Posterior vena cava (tissue), 2 donors: ENCODE measurements around the gene ELP5. TPM values are rescaled to one million over a fixed set of nuclear protein-coding genes. Genes with fewer than 3 reads are reported as not detected.

Experiments
- DNase-seq: peaks from one replicate; pipeline ENCODE4 v3.0.0-alpha.2; 2020; ENCODE audit warnings: low spot score
- intact Hi-C, 2 donors: fragments of 100-400 bp; cut with DNase I; formaldehyde crosslinking; loops; one replicate each; pipeline versions ENCODE4 v1.14.1 to v1.14.2; 2022 to 2023
- total RNA-seq, 2 donors: library from RNA; stranded (reverse); fragmentation: NEBNext Ultra II Directional; extraction: Animal tissue kit (Norgen Biotek cat#: 25700); gene quantifications; one replicate each; pipeline ENCODE4 v1.2.1, GENCODE V29; 2021
- donor health status: DM: yes; HTN: yes; CAD: no.
- donor health status: DM: yes; HTN: yes; CAD: no.

The ELP5 gene
- total RNA-seq, 2 donors from 2014 or later, result 36.5 to 40.0 TPM

DNA sequence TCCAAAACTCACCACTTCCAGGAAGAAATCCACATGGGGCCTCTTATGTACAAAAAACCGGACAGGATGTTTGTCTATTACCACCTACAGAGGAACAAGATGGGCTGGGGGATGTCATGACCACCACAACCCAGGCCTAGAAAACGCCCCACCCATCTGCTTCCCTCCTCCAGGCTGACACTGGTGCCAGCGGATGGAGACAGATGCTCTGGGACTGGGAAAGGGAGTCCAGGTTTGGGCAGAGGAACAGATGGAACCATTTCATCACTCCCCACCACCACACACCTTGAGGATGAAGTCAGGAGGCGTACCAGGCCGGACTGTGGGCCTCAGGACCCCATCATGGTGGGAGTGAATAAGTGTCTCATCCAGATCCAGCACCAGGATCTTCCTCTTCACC is 5.2 kb upstream of the ELP5 start:
- intact Hi-C loops, result no loop called here
- no peak for DNase-seq

DNA sequence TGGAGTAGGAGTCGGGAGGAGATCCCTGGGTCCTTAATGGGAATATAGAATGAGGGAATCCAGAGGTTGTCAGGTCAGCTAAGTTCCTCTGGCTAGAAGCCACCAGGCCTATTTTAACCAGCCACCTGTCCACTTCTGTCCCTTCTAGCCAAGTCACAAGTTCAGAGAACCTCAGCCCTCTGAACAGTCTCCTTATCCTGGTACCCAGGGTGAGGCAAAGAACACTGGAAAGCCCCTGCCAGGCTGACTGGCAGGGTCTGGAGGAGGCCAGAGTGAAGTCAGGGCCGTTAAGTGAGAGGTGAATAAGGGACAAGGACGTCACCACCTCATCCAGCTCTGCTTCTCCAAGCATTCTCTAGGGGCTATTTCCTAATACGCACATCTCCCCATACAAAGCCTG is 3.2 kb upstream of the ELP5 start:
- DNase-seq, result no peak
- intact Hi-C loops, result no loop called here

DNA sequence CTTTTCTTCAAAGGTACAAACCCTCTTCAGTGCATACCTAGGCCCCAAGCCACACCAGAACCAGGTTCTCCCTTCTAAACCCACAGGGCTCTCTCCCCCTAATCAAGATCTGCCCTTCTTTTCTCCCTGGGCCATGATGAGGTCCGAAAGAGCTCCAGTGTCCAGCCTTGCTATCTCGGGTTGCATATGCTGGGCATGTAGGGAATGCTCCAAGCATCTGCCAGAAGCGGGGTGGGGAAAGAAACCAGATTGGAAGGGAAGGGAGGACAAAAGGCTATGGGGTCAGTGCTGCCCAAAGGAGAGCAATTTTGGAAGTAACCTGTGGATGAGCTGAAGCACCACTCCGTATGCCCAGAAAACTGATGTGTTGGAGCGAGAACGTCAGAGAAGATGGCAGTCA is 2.8 kb upstream of the ELP5 start:
- DNase-seq, result no peak
- intact Hi-C loops, result no loop called here

DNA sequence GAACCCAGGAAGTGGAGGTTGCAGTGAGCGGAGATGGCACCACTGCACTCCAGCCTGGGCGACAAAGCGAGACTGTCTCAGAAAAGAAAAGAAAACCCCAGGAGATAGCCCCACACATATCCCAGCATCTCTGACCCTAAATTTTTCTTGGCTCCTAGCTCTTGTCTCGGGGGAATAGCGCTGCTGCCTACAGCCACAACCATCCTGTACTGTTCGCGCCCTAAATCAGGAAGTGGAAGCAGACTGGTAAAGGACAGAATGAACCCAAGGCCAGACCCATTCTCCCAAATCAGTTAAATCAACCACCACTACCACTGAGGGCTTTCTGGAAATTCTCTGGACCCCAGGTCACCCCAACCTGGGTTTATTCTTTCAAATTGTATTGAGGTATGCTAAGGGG is 2.2 kb upstream of the ELP5 start:
- no peak for DNase-seq
- intact Hi-C loops, result loop anchor here in 1 of 2 donors (5.0 kb wide), 1 partner anchor 97 kb away; no protein-coding TSS in a partner anchor

DNA sequence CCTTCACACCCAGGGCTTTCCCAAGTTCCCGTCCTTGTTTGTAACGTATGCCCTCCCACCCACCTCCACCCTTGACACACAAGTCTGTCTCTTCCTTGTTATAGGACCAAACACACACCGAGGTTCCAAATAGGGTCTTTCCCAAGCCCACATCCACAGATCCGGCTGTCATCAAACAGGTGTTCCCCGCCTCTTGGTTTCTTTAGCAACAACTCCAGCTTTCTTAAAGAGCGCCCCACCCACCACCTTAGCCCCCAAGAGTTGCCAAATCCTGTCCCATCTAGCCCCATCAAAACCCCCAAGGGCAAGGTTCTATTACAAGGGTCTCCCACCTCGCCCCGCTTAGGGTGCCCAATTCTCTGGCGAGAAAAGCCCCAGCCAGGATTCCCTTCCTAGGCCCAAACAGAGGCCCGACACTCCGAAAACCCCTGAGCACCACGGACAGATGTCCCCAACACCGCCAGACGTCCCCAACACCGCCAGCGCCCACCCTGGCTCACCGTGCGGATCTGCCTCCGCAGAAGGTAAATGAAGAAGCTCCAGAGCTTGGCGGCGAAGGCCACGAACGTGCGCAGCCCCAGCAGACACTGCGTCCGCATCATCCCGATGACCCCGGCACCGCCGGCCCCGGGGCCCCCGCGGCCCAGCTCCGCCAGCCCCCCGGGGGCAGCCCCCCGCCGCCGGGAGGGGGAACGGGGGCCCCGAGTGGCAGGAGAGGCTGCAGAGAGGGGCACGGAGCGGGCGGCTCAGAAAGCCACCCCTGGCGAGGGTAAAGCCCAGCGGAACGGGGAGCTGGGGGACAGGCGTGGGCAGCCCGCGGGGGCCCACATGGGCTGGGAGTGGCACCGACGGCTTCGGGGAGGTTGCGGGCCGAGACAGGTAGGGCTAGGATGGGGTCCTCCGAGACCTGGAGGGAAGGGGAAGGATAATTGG is 1.1 kb upstream of the ELP5 start:
- DNase-seq, result no peak
- intact Hi-C loops, result loop anchor here in 1 of 2 donors (5.0 kb wide), 1 partner anchor 96 kb away; no protein-coding TSS in a partner anchor

DNA sequence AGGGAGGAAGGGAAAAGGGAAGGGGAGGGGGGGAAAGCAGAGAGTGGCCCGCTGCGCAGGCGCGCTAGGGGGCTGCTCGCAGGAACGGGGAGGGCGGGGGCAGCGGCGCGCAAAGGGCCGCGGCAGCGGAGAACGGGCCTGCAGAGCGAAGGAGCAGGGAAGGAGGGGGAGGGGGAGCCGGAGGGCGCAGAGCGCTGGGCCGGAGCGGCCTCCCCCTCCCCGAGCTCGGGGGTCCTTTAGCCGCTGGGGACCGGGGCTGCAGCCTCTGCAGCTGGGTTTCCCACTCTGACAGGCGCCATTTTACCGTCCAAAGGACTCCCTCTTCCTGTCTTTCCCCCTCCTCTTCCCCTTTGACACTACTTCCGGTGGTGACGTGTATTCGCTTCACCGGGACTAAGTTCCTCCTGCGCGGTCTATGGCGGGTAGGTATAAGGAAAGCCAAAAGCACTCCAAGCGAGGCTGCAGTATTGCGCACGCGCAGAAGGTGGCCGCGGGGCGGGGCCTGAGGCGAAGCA is 297 bp upstream of the ELP5 start, which contains the start of gene CTDNEP1:
Gene CTDNEP1, minus strand, starts transcription at position 74 of the 515 bp plus-strand sequence. CDS start 438 bp downstream, outside the sequence.
- intact Hi-C loops, result loop anchor here in 1 of 2 donors (5.0 kb wide), 1 partner anchor 96 kb away; no protein-coding TSS in a partner anchor
- peak; percentile 99 for DNase-seq

DNA sequence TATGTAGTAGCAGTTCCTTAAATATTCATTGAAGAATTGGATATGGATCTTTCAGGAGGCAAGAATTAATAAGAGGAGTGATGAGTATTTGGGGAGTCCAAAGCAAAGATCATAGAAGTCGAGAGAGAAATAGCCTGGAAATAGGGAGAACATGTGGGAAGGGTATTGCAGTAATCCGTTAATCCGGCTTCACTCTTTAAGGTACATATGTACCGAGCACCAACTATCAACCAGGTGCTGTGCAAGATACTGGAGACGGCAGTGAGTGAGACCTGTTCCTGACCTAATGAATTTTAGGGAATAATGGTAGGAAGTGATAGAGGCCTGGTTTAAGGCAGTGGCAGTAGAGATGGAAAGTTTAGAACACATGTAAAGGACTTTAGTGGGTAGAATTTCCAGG is 1.1 kb downstream of the ELP5 start:
- intact Hi-C loops, result loop anchor here in 1 of 2 donors (5.0 kb wide), 1 partner anchor 94 kb away; no protein-coding TSS in a partner anchor
- no peak for DNase-seq

DNA sequence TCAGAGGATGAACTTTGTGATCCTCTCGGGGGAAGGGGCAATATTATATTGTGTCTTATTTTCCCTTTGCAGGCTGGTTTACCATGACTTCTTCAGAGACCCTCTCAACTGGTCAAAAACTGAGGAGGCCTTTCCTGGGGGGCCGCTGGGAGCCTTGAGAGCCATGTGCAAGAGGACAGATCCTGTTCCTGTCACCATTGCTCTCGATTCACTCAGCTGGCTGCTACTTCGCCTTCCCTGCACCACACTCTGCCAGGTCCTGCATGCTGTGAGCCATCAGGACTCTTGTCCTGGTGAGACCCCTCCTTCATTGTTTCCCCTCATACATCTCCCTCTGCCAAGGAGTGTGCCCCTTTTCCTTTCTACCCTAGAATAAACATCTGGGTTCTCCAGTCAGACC is 2.5 kb downstream of the ELP5 start:
- intact Hi-C loops, result loop anchor here in 1 of 2 donors (5.0 kb wide), 1 partner anchor 93 kb away; no protein-coding TSS in a partner anchor
- DNase-seq, result no peak

DNA sequence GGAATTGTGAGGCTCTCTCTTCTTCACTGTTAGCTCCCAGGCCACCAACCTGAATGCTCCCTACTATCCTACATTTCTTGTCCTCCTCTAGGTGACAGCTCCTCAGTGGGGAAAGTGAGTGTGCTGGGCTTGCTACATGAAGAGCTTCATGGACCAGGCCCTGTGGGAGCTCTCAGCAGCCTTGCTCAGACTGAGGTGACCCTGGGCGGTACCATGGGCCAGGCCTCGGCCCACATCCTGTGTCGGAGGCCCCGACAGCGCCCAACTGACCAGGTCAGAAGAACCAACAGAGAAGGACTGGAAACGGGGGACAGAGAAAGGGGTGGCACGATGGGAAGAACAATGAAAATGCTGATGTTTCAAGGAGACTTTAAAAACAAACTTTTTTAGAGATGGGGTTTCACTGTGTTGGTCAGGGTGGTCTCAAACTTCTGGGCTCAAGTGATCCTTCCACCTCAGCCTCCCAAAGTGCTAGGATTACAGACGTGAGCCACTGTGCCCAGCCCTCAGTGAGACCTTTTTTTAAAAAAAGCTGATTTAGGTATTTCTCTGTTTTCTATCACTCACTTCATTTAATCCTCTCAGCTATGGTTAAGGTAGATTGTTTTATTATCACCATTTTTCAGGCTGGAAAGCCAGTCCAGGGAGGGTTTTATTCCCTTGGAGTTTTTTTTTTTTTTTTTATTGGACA is 4.9 kb downstream of the ELP5 start:
- intact Hi-C loops, result no loop called here
- DNase-seq, result no peak

DNA sequence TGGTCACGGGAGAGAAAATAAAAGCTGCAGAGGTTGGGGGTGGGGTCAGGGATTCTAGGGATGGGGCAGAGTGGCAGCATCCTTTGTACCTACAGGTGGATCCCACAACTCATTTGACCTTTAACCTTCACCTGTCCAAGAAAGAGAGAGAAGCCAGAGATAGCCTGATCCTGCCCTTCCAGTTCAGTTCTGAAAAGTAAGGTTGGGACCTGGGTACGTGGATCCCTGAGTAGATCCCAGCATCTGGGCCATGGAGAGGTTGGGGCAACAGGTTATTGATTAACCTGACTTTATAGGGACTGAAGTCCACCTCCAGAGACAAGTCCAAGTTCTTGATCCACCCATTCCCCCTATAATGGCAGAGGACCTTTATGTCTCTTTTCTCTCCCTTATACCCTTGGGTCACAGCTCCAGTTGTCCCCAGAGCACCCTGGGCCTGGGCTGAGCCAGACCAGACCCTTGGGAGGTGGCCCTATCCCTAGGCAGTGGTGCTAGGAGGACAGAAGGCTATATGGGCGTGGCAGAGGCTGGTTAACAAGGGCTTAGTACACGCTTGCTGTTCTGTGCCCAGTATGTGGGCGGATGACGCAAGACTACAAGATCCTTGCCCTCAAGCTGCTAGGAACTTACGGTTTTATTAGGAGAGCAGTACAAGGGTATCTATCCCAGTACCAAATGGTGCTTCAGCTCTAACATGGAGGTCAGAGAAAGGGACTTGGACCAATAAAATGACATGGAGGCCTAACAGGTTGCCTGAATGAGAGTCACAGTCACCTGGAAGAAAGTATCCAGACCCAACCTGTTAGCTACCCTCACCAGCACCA is 6.9 kb downstream of the ELP5 start:
- intact Hi-C loops, result no loop called here
- no peak for DNase-seq

DNA sequence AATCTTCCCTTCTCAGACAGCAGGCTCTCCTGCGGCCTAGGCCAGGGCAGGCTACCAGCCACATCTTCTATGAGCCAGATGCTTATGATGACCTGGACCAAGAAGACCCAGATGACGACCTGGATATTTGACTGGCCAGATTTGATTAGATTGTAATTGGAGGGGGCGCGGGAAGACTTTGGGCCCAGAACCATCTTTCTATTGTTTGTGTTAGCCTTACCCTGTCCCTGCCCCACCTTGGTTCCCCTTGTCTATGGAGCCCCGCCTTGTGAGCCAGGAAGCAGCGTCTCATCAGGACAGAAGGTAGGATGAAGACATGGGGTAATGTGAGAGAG is 7.5 kb downstream of the ELP5 start:
- no peak for DNase-seq
- intact Hi-C loops, result no loop called here

DNA sequence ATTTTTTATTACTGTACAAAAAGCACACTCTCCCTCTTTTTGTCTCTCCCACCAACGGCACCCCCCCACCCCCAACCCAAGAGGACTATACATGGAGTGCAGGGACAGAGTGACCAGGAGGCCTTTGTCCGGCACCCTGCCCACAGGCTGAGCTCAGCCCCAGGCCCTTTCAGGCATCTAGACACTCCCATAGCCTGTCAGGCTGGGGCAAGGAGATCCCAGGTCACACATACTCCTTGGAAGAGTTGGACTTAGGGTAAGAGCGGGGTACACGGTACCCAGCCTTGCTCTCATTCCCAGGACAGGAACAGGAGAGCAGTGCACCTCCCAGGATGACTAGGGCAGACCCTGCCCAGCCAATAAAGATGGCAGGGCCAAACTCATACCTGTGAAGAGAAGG is 8.1 kb downstream of the ELP5 start:
- DNase-seq, result no peak
- intact Hi-C loops, result no loop called here

DNA sequence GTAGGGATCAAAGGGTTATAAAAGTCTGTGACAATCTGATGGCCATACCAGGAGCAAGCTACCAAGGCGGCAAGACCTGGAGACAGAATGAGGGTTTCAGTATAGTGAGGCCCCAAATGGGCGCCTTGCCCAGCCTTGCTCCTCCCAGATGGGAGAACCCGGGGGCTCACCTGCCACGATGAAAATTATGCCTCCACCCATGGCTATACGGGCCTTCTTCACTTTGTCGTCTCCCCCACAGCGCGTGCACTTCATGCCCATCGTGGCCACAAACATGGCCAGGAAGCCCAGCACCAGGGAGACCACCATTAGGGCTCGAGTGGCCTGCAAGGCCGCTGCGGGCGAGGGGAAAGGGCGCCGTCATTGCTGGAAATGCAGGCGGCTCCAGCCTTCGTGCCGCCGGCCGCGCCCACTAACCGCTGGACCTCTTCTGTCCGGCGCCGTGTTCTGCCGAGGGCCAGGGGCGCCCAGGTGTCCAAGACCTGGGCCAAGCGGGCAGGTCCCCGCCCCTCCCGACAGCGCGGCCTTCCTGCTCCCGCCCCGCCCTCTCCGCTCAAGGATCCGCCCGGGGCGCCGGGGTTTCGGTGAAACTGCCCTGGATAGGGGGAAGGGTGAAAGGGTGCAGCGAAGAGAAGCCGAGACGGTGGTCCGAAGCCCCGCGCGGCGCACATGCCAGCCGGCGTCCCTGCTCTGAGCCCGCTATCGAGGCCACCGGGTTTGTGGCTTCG is 8.8 kb downstream of the ELP5 start:
- DNase-seq, result no peak
- intact Hi-C loops, result no loop called here

DNA sequence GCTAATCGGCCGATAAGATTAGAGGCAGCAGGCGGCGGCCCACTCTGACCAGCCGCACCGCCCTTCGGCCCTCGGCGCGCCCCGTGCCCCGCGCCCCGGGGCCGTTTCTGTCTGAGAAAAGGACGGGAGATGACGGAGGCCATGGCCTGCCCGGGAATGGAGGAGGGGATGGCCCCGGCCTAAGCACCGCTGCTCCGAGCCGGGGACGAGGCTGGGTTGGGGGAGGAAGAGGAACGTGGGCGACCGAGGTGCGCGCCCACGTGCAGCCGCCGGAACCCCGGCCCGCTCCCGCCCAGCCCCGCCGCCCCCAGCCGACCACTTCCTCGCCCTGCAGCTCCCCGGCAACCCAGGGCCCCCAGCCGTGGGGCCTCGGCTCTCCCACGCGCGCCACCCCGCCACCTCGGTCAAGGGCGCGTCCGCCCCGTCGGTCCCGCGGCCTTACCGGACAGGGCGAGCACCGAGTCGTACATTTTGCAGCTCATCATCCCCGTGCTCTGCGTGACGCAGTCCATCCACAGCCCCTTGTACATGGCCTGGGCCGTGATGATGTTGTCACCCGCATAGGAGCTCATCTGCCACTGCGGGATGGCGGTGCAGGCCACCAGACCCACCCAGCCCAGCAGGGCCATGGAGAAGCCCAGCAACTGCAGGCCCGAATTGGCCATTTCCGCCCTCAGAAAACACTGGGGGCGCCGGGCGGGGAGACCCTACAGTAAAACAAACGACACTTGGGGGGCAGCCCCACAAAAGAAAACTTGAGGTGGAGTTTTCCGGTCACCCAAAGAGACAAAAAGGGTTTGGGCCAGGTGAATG is 9.6 kb downstream of the ELP5 start:
- no peak for DNase-seq
- intact Hi-C loops, result no loop called here

DNA sequence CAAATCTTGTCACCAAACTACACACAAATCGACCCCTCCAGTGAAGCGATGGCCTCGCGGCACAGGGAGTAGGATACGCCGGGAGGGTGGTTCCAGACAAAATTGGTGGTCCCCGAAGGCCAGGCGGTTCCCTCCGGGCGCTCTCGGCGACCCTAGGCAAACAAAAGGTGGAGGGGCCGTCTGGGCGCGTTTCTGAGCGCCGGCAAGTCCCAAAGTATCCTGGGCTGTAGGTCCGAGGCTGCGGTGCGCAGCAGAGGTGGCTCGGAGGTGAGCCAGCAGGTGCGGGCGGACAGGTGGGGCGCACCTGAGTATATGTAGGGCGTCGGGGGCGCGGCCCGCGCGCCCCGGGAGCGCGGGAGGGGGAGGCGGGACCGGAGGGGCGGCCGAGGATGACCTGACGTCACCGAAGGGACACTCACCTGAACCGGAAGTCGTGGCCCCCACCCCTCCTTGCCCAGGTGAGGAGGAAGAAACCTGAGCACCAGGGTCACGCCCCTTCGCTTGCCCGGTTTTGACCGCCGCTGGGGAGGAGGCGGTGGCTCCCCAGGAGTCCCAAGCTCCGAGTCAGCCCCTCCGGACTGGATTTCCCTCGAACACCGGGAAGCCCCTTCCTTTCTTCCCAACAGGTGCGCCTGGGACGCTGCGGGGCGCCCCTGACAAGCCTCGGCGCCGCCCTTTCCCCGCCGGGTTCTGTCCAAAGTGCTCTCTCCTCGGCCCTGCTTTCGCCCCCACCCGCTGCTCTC is 10.3 kb downstream of the ELP5 start, which contains the start of gene CLDN7:
Gene CLDN7, minus strand, starts transcription at position 287 of the 743 bp plus-strand sequence. CDS start 435 bp downstream, outside the sequence.
- intact Hi-C loops, result no loop called here
- DNase-seq, result no peak

DNA sequence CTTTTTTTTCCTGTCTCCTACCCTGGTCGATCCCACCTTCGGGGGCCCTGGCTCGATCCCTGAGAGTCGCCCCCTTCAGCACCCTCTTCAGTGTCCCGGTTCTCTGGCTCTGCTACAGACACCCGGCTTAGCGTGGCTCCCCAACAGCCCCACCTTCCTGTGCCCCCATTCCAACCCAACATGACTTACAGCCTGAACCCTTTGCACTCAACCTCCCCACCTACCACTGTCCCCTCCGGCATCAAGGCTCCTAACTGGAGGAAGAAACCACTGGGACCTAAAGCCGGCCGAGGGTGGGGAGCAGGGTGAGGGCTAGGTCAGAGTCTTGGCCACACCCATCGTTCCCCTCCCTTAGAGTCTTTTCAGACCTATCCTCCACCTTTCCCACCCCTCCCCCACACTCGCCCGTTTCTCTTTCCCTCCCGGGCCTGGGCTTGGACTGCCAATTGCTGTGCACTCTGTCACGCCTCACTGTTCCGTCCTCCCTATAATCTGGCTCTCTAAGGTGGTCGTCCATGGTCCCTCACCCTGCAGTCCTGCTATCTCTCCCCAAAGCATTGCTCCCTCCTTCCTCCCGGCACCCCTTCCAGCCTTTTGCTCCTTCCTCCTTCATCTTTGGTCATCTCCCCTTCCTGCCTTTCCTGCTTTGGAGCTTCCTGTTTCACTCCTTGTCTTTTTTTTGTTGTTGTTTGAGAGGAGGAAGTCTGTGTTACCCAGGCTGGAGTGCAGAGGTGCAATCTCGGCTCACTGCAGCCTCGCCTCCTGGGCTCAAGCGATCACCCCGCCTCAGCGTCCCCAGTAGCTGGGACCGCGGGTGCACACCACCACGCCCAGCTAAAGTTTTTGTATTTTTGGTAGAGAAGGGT is 11.2 kb downstream of the ELP5 start:
- intact Hi-C loops, result no loop called here
- DNase-seq, result no peak
